Parathyroid adenoma (tissue), 2 donors: Measurements from ENCODE around the gene MEA1.
A peak's percentile ranks its signal among the peaks of the same experiment; 100 is the strongest.

Experiments used
- H2AFZ ChIP-seq: fragments of 300-600 bp; sonication (generic); one replicate; pipeline ENCODE4 v1.7.0; 2017; ENCODE audit warnings: antibody characterized with exemption, mild to moderate bottlenecking
- H3K27ac ChIP-seq: fragments of 300-600 bp; sonication (generic); one replicate; pipeline ENCODE4 v1.7.0; 2017
- H3K27me3 ChIP-seq: fragments of 300-600 bp; sonication (generic); one replicate; pipeline ENCODE4 v1.7.0; 2017; ENCODE audit warnings: low read length; ENCODE audit not compliant: control insufficient read depth, insufficient read depth
- H3K36me3 ChIP-seq: fragments of 300-600 bp; sonication (generic); one replicate; pipeline ENCODE4 v1.7.0; 2017; ENCODE audit warnings: low read length; ENCODE audit not compliant: control insufficient read depth, insufficient read depth
- H3K4me1 ChIP-seq: fragments of 300-600 bp; sonication (generic); one replicate; pipeline ENCODE4 v1.7.0; 2017; ENCODE audit warnings: control low read depth
- H3K4me2 ChIP-seq: fragments of 300-600 bp; sonication (generic); one replicate; pipeline ENCODE4 v1.7.0; 2017; ENCODE audit warnings: low read length
- H3K4me3 ChIP-seq: fragments of 300-600 bp; sonication (generic); one replicate; pipeline ENCODE4 v1.7.0; 2017; ENCODE audit warnings: low read depth, low read length
- H3K79me2 ChIP-seq: fragments of 300-600 bp; sonication (generic); one replicate; pipeline ENCODE4 v1.7.0; 2017; ENCODE audit warnings: control low read depth
- H3K9ac ChIP-seq: fragments of 300-600 bp; sonication (generic); one replicate; pipeline ENCODE4 v1.7.0; 2017; ENCODE audit warnings: mild to moderate bottlenecking
- H3K9me3 ChIP-seq: fragments of 300-600 bp; sonication (generic); one replicate; pipeline ENCODE4 v1.7.0; 2017; ENCODE audit warnings: low read length; ENCODE audit not compliant: control insufficient read depth
- TF ChIP-seq, protein P1 (sequence below): fragments of 300-600 bp; sonication (generic); IDR thresholded peaks from one replicate; pipeline ENCODE4 v1.7.0; 2017; ENCODE audit warnings: antibody characterized with exemption, mild to moderate bottlenecking
- donor health status: primary hyperparathyroidism.

MEA1 gene

DNA sequence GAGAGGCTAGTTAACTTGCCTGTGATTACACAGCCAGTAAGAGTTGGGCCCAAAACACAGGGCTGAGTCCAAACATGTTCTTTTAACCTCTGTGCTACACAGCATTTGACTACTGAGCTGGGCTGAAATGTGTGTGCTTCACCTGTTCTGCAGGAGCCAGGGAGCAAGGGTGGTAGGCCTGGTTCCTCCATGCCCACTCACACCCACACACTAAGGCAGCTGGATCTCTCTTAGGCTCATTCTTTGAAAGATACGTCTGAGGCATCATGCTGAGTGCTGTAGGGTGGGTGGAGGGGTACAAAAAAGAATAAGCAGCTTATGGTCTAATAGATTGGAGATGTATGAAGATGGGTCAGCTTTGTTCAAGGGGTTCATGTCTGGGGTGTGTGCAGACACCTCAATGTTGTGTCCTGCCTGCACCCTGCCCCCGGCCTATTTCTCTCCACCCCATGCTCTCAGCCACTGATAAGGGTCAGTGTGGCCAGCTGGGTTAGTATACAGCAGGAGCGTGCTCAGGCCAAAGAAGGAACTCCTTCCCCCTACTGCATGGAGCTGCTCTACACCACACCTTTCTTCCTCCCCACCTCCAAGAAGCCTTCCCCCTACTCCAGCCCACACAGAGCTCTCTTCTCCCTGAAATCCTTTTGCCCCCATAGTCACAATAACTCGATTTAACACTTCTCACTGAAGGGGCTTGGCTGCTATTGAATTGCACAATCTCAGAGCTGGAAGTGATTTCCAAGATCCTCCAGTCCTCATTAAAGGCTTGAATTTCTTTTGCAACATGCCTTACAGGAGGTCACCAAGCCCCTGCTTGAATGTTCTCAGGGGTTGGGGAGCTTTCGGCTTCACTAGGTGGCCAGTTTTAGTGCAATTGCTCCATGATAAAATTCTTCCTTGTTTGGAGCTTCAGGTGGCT is 26.0 kb downstream of the MEA1 start:
- peaks cover 19% of the 10 kb centered on the region for H3K4me1 ChIP-seq
- TF ChIP-seq, protein P1, sequence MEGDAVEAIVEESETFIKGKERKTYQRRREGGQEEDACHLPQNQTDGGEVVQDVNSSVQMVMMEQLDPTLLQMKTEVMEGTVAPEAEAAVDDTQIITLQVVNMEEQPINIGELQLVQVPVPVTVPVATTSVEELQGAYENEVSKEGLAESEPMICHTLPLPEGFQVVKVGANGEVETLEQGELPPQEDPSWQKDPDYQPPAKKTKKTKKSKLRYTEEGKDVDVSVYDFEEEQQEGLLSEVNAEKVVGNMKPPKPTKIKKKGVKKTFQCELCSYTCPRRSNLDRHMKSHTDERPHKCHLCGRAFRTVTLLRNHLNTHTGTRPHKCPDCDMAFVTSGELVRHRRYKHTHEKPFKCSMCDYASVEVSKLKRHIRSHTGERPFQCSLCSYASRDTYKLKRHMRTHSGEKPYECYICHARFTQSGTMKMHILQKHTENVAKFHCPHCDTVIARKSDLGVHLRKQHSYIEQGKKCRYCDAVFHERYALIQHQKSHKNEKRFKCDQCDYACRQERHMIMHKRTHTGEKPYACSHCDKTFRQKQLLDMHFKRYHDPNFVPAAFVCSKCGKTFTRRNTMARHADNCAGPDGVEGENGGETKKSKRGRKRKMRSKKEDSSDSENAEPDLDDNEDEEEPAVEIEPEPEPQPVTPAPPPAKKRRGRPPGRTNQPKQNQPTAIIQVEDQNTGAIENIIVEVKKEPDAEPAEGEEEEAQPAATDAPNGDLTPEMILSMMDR: no peak
- H3K9me3 ChIP-seq: no peaks in the 10 kb centered on the region
- peaks cover 18% of the 10 kb centered on the region for H3K79me2 ChIP-seq
- no peak overlapping the region for H3K4me2 ChIP-seq
- H3K4me3 ChIP-seq: no peak overlapping the region
- no peak overlapping the region for H3K27ac ChIP-seq
- H3K27me3 ChIP-seq: no peaks in the 10 kb centered on the region
- no peaks in the 10 kb centered on the region for H3K36me3 ChIP-seq
- no peak overlapping the region for H3K9ac ChIP-seq
- no peak overlapping the region for H2AFZ ChIP-seq

DNA sequence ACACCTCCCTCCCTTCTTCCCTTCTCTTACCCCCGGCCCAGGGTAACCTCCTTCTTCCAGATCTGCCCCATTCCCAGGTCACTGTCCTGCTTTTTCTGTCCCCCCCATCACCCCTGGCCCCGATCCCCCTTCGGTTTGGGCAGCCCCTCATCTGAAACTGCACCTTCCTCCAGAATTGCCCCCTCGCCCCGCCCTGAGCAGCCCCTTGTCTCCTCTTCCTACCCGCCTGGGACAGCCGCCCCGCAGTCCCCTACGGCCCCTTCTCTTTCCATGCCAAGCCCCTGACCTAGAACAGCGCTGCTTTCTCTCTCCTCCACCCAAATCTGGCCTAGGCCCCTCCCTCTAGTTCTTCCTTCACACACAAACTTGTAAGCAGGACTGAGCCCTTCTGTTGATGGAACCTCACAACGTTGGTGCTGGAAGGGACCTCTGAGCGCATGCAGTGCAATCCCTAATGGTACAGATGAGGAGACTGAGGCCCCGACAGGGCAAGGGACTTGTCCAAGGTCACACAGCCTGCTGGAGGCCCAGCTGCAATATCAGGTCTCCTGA is 28.7 kb downstream of the MEA1 start:
- Histone ChIP-seq H3K4me3 (peak overlapping the region; percentile 85), H3K9ac (peak overlapping the region; percentile 32), H3K9me3 (no peaks in the 10 kb centered on the region), H3K4me2 (peak overlapping the region; percentile 91), H2AFZ (peak overlapping the region; percentile 89), H3K27ac (peak overlapping the region; percentile 61), H3K79me2 (peaks cover 24% of the 10 kb centered on the region), H3K36me3 (no peaks in the 10 kb centered on the region), H3K27me3 (no peaks in the 10 kb centered on the region), H3K4me1 (peaks cover 19% of the 10 kb centered on the region)
- TF ChIP-seq, protein P1: no peak

DNA sequence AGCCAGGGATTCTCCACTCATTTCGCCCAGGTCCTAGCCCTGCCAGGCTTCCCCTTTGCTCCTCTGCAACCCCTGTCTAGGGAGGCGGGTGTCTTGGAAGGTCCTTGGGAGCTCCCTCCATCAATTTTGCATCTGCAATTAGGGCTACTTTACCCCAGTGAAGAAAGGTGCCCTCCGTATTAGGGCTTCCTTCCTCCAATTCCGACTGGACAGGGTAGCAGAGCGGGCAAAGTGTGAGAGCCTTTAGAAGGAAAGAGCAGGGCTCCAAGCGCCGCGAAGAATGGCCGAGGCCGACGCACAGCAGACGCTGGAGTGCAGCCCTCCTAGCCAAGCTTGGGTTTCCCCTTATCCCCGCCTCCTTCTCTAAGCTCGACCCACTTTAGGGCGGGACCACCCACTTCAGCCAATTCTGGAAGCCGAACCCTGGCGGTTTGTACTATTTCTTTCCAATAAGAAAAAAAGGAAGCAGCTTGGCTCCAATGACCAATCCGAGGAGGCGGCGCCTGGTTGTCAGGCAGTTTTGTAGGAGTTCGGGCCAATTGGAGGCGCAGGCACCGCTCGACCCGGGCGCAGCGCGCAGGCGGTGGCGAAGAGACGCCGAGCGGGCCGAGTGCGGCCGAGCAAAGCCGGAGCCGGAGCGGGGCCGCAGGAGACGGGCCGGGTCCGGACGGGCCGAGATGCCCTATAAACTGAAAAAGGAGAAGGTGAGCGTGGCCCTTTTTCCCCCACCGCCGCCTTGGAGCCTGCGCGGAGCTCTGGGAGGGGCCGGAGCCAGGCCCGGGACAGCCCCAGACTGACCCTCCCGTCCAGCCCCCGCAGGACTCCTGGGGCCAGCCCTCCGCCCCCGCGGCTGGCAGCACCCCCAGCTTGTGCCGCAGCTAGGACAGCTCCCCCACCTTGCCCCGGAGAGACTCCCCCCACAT is 29.5 kb downstream of the MEA1 start, which contains the start of gene PPP2R5D:
PPP2R5D (plus strand) TSS at position 570 of the 923 bp plus-strand sequence; CDS start at position 678, 108 bp downstream.
- Histone ChIP-seq H3K27me3 (no peaks in the 10 kb centered on the region), H3K9me3 (no peaks in the 10 kb centered on the region), H3K4me3 (peak within 1 kb of the TSS; percentile 85), H3K4me2 (peak within 1 kb of the TSS; percentile 91), H3K9ac (peak within 1 kb of the TSS; percentile 32), H3K4me1 (peaks cover 22% of the 10 kb centered on the region), H3K36me3 (no peaks in the 10 kb centered on the region), H3K27ac (peak within 1 kb of the TSS; percentile 86), H2AFZ (peak within 1 kb of the TSS; percentile 99), H3K79me2 (peaks cover 26% of the 10 kb centered on the region)
- TF ChIP-seq, protein P1: peak; percentile 7

DNA sequence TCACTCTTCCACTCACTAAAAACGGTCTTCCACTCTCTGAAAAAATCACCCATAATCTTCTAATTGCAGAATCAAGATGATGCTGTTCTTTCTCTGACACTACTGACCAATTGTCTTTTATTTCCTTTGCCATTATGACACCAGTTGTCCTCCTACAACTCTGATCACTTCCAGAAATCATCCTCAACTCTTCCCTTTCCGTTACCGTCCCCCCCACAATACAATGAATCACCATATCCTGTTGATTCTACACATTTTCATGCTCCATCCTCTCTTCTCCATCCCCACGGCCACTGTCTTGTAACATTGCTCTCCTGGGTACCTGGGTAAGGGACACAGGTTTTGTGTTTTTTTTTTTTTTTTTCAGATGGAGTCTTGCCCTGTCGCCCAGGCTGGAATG is 31.9 kb downstream of the MEA1 start:
- no peaks in the 10 kb centered on the region for H3K27me3 ChIP-seq
- peaks cover 27% of the 10 kb centered on the region for H3K4me1 ChIP-seq
- no peaks in the 10 kb centered on the region for H3K36me3 ChIP-seq
- H3K4me2 ChIP-seq: no peak overlapping the region
- no peaks in the 10 kb centered on the region for H3K9me3 ChIP-seq
- H3K27ac ChIP-seq: no peak overlapping the region
- TF ChIP-seq, protein P1: no peak
- H3K9ac ChIP-seq: no peak overlapping the region
- no peak overlapping the region for H2AFZ ChIP-seq
- peaks cover 28% of the 10 kb centered on the region for H3K79me2 ChIP-seq
- H3K4me3 ChIP-seq: no peak overlapping the region
